ENCODE data around the gene CEP104.

The CEP104 gene

DNA sequence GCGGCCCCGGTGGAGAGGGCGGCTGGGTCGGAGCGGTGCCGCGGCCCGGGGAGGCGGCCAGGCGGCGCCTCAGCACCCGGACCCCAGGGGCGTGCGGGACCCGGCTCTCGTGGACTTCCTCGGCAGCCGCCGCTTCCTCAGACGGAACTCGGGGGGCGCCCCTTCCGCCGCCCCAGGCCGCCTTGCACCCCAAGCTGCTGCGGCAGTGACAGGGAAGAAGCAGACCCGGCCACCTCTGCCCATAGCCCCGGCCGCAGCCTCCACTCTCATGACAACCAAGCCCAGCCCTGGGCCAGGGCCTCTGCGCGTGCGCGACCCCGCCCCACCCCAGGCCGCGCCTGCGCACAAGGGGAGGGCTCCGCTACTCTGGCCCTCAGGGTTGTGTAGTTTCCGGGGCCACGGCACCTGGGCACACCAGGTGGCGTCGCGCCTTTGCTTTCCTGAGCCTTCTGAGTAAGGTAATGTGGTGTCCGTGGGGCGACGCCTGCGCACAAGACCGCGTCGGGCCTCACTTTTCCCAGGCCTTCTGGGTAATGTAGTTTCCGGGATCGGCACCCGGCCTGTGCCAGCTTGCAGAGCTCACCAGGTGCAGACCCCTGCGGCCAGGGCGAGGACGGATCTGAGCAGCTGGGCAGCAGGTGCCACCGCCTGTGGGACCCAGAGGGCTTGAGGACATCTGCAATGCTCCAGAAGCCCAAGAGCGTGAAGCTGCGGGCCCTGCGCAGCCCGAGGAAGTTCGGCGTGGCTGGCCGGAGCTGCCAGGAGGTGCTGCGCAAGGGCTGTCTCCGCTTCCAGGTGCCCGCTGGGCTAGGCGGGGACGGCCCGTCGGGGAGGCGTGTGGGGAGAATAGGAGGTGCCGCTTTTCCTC is at the start of gene CEP104, which contains the start of gene DFFB:
Gene CEP104 (minus strand): TSS at position 289 of the 868 bp plus-strand sequence. CDS start 4,804 bp downstream, outside the sequence.
Gene DFFB (plus strand): TSS at position 554 of the 868 bp plus-strand sequence. CDS start 128 bp downstream, at position 682.
- peak; percentile 78 for DNase-seq

DNA sequence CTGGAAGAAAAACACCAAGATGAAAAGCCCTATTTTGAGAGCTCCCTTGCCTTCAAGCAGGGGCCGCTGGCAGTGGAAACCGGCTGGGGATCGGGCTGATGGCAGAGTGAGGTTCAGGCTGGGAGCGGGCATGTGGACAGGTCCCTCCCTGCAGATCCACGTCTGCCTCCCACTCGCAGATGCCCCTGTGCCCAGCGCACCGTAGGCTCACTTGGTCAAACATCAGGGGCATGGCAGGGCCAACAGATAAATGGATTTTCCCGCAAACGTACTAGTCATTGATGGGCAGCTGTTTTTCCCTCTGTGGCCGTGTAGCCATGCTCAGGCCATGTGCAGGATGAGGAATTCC is 49.6 kb upstream of the CEP104 start:
- DNase-seq = no peak

DNA sequence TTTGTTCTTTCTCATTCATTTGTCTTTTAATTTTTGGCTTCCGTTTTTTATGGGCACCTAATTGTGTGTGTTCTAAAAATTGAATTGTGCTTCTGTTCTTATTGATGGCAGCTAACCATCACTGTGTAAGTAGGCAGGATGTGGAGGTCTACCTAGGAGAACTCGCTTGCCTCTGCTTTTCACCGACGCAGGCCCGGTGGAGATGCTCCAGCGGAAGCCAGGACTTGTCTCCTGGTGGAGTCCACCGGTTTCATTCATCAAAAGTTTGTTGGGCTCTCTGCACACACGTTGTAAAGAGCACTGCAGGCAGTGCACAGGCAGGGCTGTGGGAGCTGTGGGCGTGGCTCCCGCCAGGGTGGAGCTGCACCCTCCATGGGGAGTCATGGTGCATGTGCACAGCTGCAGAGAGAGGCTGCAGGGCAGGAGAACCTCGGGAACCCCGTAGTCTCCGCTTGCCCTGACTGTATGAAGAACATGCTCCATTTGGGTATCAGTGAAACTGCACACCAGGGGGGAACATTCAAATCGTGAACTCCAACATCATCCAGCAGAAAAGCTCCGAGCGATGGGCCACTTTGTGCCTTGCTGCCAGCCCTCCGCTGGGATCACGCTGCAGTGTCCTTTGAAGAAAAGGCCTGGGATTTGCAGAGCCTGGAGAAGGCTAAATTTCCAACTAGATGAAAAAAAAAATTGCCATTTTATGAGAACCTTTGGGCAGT is 49.1 kb upstream of the CEP104 start:
- no peak for DNase-seq

DNA sequence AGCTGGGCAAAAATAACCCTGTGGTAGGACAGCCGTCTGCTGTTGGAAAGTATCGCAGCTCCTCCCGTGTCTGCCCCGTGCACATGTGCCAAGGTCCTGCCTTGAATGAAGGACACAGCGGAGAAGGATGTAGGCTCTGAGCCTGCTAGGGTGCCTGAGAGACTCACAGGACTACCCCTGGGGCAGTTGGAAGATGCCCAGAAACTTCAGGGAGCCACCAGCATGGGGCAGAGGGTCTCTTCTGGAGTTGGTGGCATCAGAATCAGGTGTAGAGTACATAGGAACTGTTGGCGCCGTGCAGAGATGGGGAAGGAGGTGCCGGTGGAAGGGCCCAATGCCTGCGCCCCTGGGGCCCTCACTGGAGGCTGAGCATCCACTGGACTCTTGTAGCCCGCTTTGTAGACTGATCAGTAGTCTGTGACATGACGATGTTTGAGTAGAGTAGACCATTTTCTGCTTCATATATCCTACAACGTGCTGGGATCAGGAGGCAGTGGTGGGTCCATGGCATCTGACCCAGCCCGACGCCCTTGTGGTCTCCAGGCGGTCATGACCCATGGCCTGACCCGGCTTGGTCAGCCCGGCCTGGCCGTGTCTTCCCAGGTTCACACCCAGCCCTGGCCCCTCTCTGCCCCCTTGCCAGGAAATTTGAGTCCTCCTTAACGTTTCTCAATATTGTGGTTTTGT is 48.4 kb upstream of the CEP104 start:
- no peak for DNase-seq

DNA sequence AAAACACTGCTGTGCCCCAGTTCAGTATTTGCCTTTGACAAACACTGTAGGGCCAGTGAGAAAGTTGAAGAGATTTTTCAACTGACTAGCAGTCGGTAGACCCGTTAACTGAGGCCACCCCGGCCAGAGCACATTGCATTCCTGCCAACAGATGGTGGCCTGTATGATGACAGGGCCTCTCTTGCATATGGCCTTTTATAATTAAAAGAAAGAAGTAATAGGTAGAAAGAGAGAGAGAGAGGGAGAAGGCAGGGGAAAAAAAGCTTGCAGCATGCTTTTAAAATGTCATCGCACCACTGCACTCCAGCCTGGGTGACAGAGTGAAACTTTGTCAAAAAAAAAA is 47.8 kb upstream of the CEP104 start:
- DNase-seq = no peak

DNA sequence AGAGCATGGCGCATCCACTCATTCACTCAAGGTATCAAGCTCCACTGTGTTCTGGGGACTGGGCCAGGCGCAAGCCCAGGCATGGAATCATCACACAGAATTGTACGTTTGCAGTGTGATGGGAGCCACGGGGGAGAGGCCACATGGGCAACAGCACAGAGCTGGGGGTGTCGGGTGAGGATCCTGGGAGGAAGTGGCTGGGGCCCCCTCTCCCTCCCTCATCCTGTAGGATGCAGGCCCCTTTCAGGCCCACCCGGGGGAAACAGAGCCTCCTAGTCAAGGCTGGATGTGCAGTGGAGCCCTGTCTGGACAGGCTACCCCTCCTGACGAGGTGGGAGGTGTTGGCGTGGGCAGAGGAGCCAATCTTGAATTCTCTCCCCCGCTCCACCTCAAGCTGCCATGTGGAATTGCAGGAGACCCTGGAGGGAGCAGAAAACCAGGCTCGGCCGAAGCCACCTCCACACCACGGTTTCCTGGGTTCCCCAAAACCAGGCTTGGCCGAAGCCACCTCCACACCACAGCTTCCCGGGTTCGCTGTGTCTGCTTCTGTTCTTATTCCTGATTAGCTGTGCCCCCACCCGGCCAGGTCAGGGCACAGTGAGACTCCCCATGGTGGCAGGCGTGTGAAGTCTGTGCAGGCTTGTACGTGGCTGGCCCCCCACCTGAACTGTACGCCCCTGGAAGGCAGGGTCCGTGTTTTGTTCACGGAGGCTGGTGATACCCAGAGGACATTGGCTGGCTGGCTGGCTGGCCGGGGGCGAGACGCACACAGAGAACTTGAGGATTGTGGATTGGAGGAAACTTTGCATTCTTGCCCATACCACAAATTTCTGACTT is 47.2 kb upstream of the CEP104 start:
- DNase-seq = no peak

DNA sequence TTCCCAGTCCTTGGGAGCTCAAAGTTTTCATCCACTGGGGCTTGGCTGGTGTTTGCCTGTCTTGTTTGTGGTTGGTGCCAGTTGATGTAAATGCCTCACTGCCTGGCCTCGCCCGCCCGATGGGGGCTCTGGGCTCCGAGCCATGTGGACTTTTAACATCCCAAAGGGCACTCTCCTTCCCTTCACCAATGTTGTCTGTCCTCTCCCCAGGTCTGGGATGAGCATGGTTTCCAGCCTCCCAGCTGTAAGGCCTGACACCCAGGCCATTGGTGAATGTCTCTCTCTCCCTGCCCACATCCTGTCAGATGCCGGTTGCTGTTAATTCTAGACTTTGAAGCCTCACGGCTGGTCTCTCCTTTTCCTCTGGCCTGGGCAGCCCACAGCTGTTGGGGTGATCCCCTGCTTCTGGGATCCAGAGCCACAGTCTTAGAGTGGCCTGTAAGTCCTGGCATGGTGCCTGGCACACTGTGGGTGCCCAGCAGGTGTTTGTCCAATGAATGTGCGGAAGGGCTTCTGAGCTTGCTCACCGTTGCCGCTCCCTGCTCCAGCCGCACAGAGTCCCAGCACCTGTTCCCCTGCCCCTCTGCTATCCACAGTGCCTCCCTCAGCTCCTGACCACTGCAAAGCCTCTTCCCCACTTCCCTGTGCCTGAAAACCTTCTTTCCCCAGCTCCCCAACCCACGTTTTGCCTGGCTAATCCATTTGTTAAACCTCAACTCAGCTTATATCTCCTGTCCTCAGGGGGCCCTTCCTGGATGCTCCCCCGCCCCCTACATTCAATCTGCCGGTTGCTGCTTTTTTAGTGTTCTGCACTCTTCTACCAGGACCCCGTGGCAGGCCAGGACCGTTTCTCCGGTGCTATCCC is 46.4 kb upstream of the CEP104 start:
- DNase-seq = no peak

DNA sequence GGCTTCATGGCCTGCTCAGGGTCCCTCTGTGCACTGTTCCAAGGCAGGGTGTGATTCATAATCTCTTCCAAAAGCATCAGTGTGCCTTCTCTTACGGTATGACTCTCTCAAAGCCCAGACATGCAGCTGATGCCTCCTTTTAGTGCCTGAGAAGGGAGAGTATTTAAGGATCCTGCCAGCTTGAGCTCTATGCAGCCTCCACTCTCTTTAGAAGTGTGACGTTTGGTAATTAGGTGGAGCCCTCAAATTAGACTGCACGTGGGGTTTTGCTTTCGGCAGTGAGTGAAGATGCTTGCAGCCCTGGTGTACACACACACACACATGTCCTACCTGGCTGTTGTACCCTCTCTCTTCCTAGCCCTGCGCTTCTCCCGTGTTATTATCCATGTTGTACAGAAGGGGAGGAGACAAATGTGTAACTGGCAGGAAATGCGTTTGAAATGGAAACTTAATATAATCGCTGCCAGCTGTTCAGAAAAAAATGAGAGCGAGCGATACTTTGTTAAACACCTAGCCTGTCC is 45.6 kb upstream of the CEP104 start:
- no peak for DNase-seq

DNA sequence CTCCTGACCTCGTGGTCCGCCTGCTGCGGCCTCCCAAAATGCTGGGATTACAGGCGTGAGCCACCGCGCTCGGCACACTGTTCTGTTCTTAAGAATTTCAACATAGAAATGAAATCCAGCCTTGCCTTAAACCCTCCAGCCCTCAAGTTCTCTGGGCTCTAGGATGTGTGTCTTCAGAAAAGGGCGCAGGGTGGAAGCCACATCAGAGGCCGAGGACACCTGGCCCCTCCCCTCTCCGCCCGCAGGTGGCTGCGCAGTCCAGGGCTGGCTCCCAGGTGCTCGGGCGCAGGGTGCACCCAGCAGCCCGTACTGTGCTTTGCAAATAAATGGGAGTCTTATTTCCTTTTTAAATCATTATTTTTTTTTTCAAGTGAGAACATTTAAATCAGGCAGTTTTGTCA is 45.1 kb upstream of the CEP104 start:
- no peak for DNase-seq

DNA sequence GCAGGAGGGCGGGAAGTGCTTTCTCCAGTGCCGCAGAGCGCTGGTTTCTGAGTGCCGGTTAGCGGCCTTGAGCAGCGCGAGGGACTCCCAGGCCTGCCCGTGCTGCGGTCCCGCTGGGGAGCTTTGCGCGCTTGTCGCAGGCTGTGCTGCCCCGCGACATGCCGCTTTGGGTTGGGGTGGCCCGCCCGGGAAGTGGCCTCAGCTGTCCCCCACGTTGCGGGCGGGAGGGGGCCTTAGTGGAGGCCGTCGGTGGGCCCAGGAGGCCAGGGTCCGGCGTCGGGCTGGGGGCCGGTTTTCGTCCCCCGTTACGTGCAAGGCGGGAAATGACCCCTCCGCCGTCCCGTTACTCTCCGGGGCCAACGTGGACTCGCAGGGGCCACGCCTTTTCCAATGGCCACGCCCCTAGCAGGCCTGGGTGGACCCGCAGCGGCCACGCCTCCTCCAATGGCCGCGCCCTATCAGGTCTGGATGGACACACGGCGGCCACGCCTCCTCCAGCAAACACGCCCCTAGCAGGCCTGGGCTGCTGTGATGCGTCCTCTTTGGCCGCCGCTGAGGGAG is 44.0 kb upstream of the CEP104 start:
- DNase-seq = peak; percentile 98

DNA sequence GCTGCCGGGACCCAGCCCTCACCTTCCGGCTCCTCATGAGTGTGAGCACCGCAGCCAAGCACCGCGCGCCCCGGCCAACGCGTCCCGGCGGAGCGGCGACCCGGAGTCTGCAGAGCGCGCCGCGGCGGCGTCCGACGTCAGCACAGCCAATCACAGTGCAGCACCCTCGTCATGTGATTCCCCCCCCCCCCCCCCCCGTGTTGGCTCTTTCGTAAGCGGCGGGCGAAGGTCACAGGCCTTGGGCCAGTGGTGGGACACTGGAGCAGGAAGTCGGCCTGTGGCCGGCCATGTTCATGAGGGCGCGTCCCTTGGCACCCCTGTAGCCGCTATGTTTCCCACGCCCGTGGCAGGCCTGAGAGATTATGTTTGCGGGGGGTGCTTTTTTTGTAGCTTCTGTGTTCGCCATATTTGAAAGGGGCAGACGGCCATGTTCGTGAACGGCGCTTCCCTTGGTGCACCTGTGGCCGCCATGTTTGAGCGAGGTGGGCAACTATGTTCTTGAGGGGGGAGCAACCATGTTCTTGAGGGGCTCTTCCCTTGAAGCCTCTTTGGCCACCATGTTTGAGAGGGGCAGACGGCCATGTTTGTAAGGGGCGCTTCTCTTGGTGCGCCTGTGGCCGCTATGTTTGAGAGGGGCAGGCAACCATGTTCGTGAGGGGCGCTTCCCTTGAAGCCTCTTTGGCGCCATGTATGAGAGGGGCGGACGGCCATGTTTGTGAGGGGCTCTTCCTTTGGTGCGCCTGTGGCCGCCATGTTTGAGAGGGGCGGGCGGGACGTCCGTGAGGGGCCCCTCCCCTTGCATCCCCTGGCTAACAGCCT is 43.3 kb upstream of the CEP104 start, which contains the start of gene C1orf174:
Gene C1orf174 (minus strand): TSS at position 123 of the 819 bp plus-strand sequence. CDS start 86 bp downstream, at position 37.
- peak; percentile 95 for DNase-seq

DNA sequence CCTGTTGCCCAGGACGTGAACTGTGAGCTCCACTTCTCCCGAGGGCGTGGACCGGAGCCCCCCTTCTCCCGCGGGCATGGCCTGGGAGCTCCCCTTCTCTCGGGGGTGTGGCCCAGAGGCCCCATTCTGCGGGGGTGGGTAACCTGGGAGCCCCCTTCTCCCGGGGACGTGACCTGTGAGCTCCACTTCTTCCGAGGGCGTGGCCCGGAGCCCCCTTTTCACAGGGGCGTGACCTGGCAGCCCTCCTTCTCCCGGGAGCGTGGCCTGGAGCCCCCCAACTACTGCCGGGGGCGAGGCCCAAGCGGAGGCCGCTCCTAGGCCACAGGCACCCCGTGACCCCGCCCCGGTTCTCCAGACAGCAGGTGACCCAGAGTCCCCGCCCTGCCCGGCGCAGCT is 42.7 kb upstream of the CEP104 start:
- no peak for DNase-seq

DNA sequence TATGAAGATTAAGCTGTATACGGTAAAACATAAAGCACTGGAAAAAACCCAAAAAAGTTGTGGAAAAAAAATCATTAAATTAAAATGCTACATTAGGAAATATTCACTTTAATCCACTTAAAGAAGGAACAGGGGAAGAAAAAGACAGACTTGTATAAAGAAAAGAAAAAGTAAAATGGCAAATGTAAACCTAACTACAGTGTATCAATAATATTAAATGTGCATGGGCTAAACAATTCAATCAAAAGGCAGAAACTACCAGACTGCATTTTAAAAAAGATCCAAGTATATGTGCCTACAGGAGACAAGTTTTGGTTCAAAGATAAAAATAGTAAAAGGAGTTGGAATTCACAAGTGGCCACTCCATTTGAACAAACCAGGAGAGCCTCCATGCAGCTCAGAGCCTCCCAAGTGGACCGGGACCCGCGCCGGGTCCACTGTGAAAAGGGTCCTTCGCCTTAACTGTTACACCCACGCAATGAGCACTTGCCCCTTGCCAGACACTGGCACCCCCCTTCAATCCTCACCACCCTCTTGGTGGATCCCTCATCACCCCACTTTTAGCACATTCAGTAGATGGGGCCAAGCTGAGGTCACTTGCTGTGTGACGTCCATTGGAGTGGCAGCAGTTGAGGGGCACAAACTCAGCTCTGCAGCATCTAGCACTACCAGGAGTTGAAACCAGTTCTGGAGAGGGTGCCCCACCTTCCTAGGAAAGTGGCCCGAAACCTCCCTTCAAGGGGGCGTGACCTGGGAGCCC is 42.2 kb upstream of the CEP104 start:
- peak; percentile 39 for DNase-seq

DNA sequence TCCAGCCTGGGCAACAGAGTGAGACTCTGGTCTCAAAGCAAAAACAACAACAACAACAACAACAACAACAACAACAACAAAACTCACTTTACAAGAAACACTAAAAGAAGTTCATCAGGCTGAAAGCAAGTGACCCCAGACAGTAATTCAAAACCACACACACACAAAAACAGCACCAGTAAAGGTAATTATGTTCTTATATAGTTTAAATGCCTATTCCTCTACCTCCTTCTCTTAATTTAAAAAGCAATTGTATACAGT is 41.4 kb upstream of the CEP104 start:
- DNase-seq = no peak

DNA sequence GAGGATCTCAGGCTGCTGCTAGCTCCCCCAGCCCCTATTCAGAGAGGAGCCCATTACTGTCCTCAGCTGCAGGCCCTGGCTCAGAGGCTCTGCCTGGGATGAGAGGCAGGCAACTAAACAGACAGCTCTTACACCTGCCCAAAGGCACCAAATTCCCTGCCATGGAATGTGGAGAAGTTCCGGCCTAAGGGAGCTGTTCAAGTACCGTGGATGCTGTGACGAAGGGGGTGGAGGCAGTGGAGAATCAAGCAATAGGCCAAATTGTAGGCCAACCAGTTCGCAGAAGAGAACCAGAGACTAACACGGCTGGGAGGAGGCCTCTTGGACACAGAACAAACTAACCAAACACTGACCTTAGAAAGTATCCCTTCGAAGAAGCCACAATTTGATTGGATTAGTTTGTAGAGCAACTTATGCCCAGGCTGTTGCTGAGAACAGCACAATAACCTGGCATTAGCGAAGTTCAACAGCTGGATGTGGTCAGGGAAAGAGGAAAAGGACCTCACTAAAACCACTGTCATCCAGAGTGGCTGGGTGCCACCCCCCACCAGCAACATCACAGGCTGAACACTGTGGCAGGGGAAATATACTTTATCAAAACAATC is 39.5 kb upstream of the CEP104 start:
- DNase-seq = no peak

DNA sequence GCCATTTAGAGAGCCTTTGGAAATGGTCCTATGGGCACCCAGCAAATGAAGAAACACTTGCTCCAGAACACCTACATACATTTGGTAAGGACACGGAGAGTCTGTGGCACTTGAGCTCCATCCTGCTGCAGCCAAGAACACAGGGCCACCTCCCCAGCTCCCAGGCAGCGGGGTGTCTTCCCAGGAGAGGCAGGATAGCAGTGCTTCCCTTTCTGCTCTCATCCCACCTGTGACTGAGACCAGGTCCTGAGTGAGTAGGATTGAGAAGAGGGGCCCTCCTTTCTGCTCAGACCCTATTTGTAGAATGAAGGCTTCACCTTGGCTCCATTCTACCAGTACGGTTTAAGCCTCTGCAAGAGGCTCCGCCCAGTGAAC is 38.9 kb upstream of the CEP104 start:
- DNase-seq = no peak

DNA sequence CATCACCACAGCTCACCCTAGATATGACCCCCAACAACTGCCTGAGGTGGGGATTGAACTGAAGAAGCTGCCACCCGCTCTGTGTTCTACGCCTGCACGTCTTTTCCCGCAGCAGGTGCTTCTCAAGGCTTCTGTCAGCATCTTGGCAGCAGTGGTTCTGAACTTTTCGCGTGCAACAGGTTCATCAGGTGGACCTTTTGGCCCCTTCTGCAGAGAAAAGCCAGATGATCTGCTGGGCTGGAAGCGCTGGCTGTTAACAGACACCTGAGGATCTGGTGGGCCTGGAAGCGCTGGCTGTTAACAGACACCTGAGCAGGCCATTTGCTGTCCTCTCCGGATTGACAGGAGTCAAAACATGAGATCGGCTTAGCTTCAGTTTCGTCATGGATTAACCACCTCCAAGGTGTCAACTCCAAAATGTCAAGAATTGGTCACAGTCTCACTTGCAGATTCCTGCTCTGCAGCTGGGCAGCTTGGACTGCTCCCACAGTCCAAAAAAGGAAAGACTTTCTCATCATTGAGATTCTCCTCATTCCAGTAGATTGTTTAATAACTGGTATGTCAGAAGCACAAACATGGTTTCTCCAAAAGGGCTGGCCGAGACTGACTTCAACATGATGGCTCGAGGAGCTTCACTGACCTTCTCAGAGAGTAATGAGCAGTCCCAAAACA is 38.4 kb upstream of the CEP104 start:
- no peak for DNase-seq

DNA sequence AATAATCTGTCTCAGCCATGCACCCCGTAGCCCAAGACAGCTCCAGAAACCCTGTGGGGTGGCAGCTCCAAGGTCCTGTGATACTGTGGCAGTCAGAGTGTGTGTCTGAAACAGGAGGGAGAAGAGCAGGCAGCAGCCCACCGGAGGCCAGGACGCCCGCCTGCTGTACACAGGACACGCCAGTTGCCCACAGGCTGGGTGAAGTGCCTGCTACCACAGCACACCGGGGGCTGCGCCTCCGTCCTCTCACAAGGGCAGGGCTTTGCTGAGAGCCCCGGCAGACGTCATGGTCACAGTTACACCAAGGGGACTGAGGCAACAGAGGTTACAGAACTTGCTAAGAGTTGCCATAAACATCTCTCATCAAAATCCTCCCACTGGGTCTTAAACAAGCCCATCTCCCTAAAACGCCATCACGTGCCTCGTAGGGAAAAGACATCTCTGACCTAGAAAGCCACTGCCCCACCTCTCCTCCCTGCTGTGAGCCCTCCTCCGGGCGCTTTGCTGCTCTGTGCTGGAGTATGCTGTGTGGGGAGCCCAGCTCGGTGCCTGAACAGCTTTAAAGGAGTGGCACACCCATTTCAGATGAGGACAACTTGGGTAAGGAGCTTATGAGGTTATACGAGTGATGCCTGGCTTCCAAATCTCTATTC is 37.7 kb upstream of the CEP104 start:
- no peak for DNase-seq
